IMR-90 (cell line): Measurements from ENCODE around the gene MOB1A.

Source experiments
- MXI1 ChIP-seq: IDR thresholded peaks from 2 replicates; pipeline ENCODE4 v1.6.1; 2012; ENCODE audit warnings: low read depth, mild to moderate bottlenecking, low read length, moderate library complexity, borderline replicate concordance
- TF ChIP-seq, protein P1 (sequence below): conservative IDR thresholded peaks from 2 replicates; pipeline ENCODE4 v1.5.1; 2012; ENCODE audit warnings: mild to moderate bottlenecking, low read depth, low read length, improper control_type of control experiment

DNA sequence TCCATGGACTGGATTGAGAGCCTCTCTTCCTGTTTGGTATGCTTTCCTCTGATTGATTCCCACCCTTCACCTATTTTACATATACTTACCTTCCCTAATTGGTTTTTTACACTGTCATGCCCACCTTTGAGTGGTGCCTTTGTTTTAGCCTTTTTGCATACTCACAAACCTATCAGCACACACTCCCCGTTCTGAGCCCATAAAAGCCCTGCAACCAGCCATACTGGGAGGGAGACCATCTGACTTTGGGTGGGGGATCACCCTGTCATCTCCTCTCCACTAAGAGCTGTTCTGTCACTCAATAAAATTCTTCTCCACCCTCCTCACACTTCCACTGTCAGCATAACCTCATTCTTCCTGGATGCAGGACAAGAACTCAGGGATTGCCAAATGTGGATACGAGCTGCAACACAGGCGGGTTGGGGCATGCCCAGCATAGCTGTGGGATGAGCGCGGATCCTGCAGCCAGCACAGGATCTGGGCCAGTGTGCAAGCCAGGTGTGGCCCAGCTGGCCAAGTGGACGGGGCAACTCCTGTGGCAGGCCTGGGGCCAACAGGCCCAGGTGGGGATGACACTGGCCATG, 9.4 kb upstream of the MOB1A start:
- TF ChIP-seq, protein P1, sequence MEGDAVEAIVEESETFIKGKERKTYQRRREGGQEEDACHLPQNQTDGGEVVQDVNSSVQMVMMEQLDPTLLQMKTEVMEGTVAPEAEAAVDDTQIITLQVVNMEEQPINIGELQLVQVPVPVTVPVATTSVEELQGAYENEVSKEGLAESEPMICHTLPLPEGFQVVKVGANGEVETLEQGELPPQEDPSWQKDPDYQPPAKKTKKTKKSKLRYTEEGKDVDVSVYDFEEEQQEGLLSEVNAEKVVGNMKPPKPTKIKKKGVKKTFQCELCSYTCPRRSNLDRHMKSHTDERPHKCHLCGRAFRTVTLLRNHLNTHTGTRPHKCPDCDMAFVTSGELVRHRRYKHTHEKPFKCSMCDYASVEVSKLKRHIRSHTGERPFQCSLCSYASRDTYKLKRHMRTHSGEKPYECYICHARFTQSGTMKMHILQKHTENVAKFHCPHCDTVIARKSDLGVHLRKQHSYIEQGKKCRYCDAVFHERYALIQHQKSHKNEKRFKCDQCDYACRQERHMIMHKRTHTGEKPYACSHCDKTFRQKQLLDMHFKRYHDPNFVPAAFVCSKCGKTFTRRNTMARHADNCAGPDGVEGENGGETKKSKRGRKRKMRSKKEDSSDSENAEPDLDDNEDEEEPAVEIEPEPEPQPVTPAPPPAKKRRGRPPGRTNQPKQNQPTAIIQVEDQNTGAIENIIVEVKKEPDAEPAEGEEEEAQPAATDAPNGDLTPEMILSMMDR, result no peak
- TF ChIP-seq MXI1, result no peak
